Ishikawa (cell line): Measurements from ENCODE around the gene OBSCN.

Experiments
- CEBPB ChIP-seq: IDR thresholded peaks from 2 replicates; pipeline ENCODE4 v1.6.1; 2012
- CREB1 ChIP-seq: IDR thresholded peaks from 2 replicates; pipeline ENCODE4 v1.6.1; 2012; ENCODE audit warnings: low read depth
- EP300 ChIP-seq: IDR thresholded peaks from 2 replicates; pipeline ENCODE4 v1.6.1; 2012; ENCODE audit warnings: borderline replicate concordance
- FOXM1 ChIP-seq: IDR thresholded peaks from 2 replicates; pipeline ENCODE4 v1.6.1; 2012; ENCODE audit warnings: low read depth, borderline replicate concordance
- NFIC ChIP-seq: IDR thresholded peaks from 2 replicates; pipeline ENCODE4 v1.6.1; 2012
- RAD21 ChIP-seq: IDR thresholded peaks from 2 replicates; pipeline ENCODE4 v1.6.1; 2012; ENCODE audit warnings: low read depth
- REST ChIP-seq: IDR thresholded peaks from 2 replicates; pipeline ENCODE4 v1.6.1; 2012; ENCODE audit warnings: low read depth, mild to moderate bottlenecking
- TAF1 ChIP-seq: IDR thresholded peaks from 2 replicates; pipeline ENCODE4 v1.6.1; 2012; ENCODE audit warnings: low read depth, mild to moderate bottlenecking
- TCF12 ChIP-seq: IDR thresholded peaks from 2 replicates; pipeline ENCODE4 v1.6.1; 2012; ENCODE audit warnings: low read depth
- TEAD4 ChIP-seq: IDR thresholded peaks from 2 replicates; pipeline ENCODE4 v1.6.1; 2012
- YY1 ChIP-seq: IDR thresholded peaks from 2 replicates; pipeline ENCODE4 v1.6.1; 2012; ENCODE audit warnings: low read depth
- TF ChIP-seq, protein P1 (sequence below): IDR thresholded peaks from 2 replicates; pipeline ENCODE4 v1.6.1; 2012
- TF ChIP-seq, protein P2 (sequence below): IDR thresholded peaks from 2 replicates; pipeline ENCODE4 v1.6.1; 2012

- no peak for TF ChIP-seq EP300
- TF ChIP-seq TAF1, result no peak
- no peak for TF ChIP-seq YY1
- no peak for TF ChIP-seq REST
- TF ChIP-seq, protein P1, sequence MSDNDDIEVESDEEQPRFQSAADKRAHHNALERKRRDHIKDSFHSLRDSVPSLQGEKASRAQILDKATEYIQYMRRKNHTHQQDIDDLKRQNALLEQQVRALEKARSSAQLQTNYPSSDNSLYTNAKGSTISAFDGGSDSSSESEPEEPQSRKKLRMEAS, result no peak
- no peak for TF ChIP-seq CEBPB
- no peak for TF ChIP-seq FOXM1
- no peak for TF ChIP-seq CREB1
- no peak for TF ChIP-seq TCF12
- TF ChIP-seq, protein P2, sequence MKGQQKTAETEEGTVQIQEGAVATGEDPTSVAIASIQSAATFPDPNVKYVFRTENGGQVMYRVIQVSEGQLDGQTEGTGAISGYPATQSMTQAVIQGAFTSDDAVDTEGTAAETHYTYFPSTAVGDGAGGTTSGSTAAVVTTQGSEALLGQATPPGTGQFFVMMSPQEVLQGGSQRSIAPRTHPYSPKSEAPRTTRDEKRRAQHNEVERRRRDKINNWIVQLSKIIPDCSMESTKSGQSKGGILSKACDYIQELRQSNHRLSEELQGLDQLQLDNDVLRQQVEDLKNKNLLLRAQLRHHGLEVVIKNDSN, result no peak
- TF ChIP-seq TEAD4, result no peak
- no peak for TF ChIP-seq NFIC
- no peak for TF ChIP-seq RAD21
These were observed 74.6 kb downstream of the OBSCN start for GRCh38 chr1:228282329-228283042.
